Hepatocyte (in vitro differentiated cells): Measurements from ENCODE around the gene CARMIL3. TPM values are rescaled to one million over a fixed set of nuclear protein-coding genes. Genes with fewer than 3 reads are reported as not detected.

Experiments
- DNase-seq: peaks from one replicate; pipeline ENCODE4 v3.0.0-alpha.2; 2016; ENCODE audit warnings: low spot score
- H2AFZ ChIP-seq: fragments of 200-600 bp; sonication (generic); 2 replicates; pipeline ENCODE4 v1.6.0; 2016; ENCODE audit warnings: antibody characterized with exemption, mild to moderate bottlenecking
- H3K27ac ChIP-seq: fragments of 200-600 bp; sonication (generic); 2 replicates; pipeline ENCODE4 v1.5.1; 2016; ENCODE audit warnings: mild to moderate bottlenecking
- H3K27me3 ChIP-seq: fragments of 200-600 bp; sonication (generic); 2 replicates; pipeline ENCODE4 v1.6.1; 2016
- H3K36me3 ChIP-seq: fragments of 200-600 bp; sonication (generic); replicated peaks from 2 replicates; pipeline ENCODE4 v1.5.1; 2016; ENCODE audit warnings: low read depth; ENCODE audit not compliant: insufficient read depth
- H3K4me1 ChIP-seq: fragments of 200-600 bp; sonication (generic); 2 replicates; pipeline ENCODE4 v1.5.1; 2016; ENCODE audit warnings: mild to moderate bottlenecking, moderate library complexity; ENCODE audit not compliant: insufficient read depth
- H3K4me2 ChIP-seq: fragments of 200-600 bp; sonication (generic); 2 replicates; pipeline ENCODE4 v1.6.0; 2016
- H3K4me3 ChIP-seq: fragments of 200-600 bp; sonication (generic); 2 replicates; pipeline ENCODE4 v1.5.1; 2016; ENCODE audit warnings: mild to moderate bottlenecking
- H3K79me2 ChIP-seq: fragments of 200-600 bp; sonication (generic); 2 replicates; pipeline ENCODE4 v1.6.0; 2017; ENCODE audit warnings: mild to moderate bottlenecking
- H3K9me2 ChIP-seq: fragments of 200-600 bp; sonication (generic); replicated peaks from 2 replicates; pipeline ENCODE4 v1.6.0; 2017; ENCODE audit warnings: mild to moderate bottlenecking; ENCODE audit not compliant: insufficient read depth
- H3K9me3 ChIP-seq: fragments of 200-600 bp; sonication (generic); 2 replicates; pipeline ENCODE4 v1.5.1; 2016; ENCODE audit warnings: low read depth, mild to moderate bottlenecking
- H4K20me1 ChIP-seq: fragments of 200-600 bp; sonication (generic); 2 replicates; pipeline ENCODE4 v1.6.0; 2016; ENCODE audit warnings: mild to moderate bottlenecking; ENCODE audit not compliant: insufficient read depth, poor library complexity, severe bottlenecking
- EZH2 ChIP-seq: fragments of 200-600 bp; sonication (generic); IDR thresholded peaks from 2 replicates; pipeline ENCODE4 v1.6.1; 2016; ENCODE audit warnings: antibody characterized with exemption, mild to moderate bottlenecking, borderline replicate concordance
- EZH2phosphoT487 ChIP-seq: fragments of 200-600 bp; sonication (generic); IDR thresholded peaks from one replicate; pipeline ENCODE4 v1.6.1; 2018; ENCODE audit warnings: antibody characterized with exemption, mild to moderate bottlenecking, low read depth, moderate library complexity; ENCODE audit not compliant: unreplicated experiment, severe bottlenecking
- WGBS: methylation state at CpG from one replicate; pipeline ENCODE4 v1.1.6; 2016; ENCODE audit warnings: low lambda C conversion rate; ENCODE audit errors: missing lambda C conversion rate; 5-methylcytosine and 5-hydroxymethylcytosine counted together
- polyA plus RNA-seq: library from polyadenylated mRNA; unstranded; fragments of >200 nt; fragmentation: Nextera tagmentation; extraction: Ambion mirVana; gene quantifications from 2 replicates; pipeline ENCODE4 v1.2.1, GENCODE V29; 2016
- total RNA-seq: library from RNA; depleted of rRNA; stranded (reverse); fragments of >200 nt; gene quantifications from 2 replicates; pipeline ENCODE4 v1.2.3, GENCODE V29; 2014
- TF ChIP-seq, protein P1 (sequence below): fragments of 200-600 bp; sonication (generic); IDR thresholded peaks from 2 replicates; pipeline ENCODE4 v1.5.1; 2016; ENCODE audit warnings: antibody characterized with exemption, mild to moderate bottlenecking; ENCODE audit not compliant: poor library complexity

Gene CARMIL3
- total and polyA plus RNA-seq, 2 experiments from 2014 or later = 0.37 TPM; not detected in 1

DNA sequence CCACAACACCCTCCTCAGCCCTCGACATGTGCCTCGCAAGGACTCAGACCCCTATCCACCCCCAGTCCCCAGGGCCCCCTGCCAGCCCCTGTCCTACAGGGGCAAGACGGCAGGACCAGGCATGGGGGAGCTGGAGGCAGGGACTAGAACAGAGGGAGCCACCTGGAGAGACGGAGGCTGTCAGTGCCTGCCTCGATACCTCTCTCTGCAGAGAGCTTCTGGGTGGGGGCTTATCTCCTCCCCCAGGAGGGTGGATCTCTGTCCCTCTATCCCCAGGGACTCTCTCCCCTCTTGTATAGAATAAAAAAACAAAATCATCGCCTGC lies 17.6 kb downstream of the CARMIL3 start:
- TF ChIP-seq EZH2phosphoT487 (no peak), EZH2 (no peak)
- TF ChIP-seq, protein P1, sequence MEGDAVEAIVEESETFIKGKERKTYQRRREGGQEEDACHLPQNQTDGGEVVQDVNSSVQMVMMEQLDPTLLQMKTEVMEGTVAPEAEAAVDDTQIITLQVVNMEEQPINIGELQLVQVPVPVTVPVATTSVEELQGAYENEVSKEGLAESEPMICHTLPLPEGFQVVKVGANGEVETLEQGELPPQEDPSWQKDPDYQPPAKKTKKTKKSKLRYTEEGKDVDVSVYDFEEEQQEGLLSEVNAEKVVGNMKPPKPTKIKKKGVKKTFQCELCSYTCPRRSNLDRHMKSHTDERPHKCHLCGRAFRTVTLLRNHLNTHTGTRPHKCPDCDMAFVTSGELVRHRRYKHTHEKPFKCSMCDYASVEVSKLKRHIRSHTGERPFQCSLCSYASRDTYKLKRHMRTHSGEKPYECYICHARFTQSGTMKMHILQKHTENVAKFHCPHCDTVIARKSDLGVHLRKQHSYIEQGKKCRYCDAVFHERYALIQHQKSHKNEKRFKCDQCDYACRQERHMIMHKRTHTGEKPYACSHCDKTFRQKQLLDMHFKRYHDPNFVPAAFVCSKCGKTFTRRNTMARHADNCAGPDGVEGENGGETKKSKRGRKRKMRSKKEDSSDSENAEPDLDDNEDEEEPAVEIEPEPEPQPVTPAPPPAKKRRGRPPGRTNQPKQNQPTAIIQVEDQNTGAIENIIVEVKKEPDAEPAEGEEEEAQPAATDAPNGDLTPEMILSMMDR = no peak
- no peaks in the 10 kb centered on the region for H4K20me1 ChIP-seq
- no peak overlapping the region for H2AFZ ChIP-seq
- H3K4me2 ChIP-seq = no peak overlapping the region
- peaks cover 4% of the 10 kb centered on the region for H3K4me1 ChIP-seq
- H3K79me2 ChIP-seq = no peaks in the 10 kb centered on the region
- DNase-seq = no peak
- peaks cover 3% of the 10 kb centered on the region for H3K27me3 ChIP-seq
- WGBS = 94% methylated on average over 6 of the region's 6 CpGs
- no peaks in the 10 kb centered on the region for H3K9me2 ChIP-seq
- H3K36me3 ChIP-seq = no peaks in the 10 kb centered on the region
- no peaks in the 10 kb centered on the region for H3K9me3 ChIP-seq
- no peak overlapping the region for H3K27ac ChIP-seq
- H3K4me3 ChIP-seq = no peak overlapping the region

DNA sequence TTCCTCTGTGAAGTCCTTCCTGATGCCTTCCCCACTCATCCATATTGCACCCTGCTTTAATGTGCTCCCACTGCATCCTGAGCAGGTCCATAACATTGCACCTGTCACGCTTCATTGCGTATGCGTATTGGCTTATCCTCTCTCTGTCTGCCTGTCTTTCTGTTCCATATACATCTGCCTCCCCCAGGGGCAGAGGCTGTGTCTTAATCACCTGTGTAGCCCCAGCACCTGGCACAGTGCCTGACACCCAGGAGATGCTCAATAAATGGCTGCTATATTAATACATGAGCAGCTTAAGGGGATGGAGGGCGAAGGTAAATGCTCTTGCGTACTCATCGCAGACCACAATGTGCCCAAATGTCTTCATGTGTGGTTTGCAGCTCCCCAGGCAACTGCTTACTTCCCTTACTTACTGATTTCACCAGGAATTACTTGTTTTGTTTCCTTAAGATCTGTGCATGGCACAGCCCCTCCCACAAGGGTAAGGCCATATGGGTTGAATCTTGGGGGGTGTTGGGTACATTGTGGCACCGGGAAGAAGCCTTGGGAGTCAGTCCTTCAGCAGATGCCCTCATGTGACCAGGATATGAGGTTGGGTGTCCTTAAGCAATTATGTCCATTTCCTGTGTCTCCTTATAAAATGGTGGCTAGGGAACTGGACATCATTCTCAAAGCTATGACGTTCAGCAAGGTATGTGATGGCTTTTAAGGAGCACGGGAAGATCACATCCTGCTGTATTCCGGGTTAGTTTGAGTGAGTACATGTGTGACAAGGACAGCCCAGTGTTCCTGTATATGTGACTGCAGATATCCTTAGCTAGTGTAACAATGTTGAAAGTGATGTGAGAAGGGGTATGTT lies 18.7 kb downstream of the CARMIL3 start:
- no peaks in the 10 kb centered on the region for H3K36me3 ChIP-seq
- TF ChIP-seq, protein P1 = no peak
- TF ChIP-seq EZH2phosphoT487 = no peak
- DNase-seq = no peak
- no peaks in the 10 kb centered on the region for H3K79me2 ChIP-seq
- WGBS = 87% methylated on average over 10 of the region's 10 CpGs
- peaks cover 3% of the 10 kb centered on the region for H3K27me3 ChIP-seq
- no peak overlapping the region for H3K4me3 ChIP-seq
- no peak overlapping the region for H3K4me2 ChIP-seq
- H3K4me1 ChIP-seq = peaks cover 4% of the 10 kb centered on the region
- H3K9me3 ChIP-seq = no peaks in the 10 kb centered on the region
- no peaks in the 10 kb centered on the region for H4K20me1 ChIP-seq
- no peaks in the 10 kb centered on the region for H3K9me2 ChIP-seq
- no peak overlapping the region for H3K27ac ChIP-seq
- no peak overlapping the region for H2AFZ ChIP-seq

DNA sequence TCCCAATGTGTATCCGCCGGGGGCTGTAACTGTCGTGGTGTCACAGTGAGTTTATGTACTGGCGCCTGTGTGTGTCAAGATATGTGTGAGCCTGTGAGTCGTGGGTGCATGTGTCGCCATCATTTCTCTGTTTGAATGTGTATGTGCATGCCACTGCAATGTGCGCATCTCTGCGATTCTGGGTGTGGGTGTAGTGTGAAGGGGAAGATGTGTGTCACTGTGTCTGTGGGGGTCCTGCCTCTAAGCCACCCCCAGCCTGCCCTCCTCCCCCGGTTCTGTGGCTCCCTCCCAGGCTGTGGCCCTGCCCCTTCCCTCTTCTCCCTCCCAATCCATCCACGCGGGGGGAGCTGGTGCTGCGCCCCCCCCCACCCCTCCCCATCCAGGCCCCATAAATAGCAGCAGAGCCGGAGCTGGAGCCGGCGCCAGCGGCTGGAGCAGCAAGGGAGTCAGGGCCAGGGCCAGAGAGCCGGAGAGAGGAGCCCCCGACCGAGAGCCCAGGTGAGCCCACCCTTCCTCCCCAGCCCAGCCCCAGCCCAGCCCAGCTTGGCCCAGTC lies 19.4 kb downstream of the CARMIL3 start, which contains the start of gene CPNE6:
Gene CPNE6, plus strand, starts transcription at position 419 of the 554 bp plus-strand sequence. CDS start 1,375 bp downstream, outside the sequence.
- peaks cover 4% of the 10 kb centered on the region for H3K4me1 ChIP-seq
- no peaks in the 10 kb centered on the region for H3K79me2 ChIP-seq
- 89% methylated on average over 12 of the region's 19 CpGs for WGBS
- no peaks in the 10 kb centered on the region for H4K20me1 ChIP-seq
- DNase-seq = no peak
- H3K4me2 ChIP-seq = no peak within 1 kb of the TSS
- no peaks in the 10 kb centered on the region for H3K9me3 ChIP-seq
- no peaks in the 10 kb centered on the region for H3K36me3 ChIP-seq
- TF ChIP-seq EZH2phosphoT487 = no peak
- TF ChIP-seq, protein P1 = no peak
- no peak for TF ChIP-seq EZH2
- H3K27ac ChIP-seq = no peak within 1 kb of the TSS
- no peak within 1 kb of the TSS for H2AFZ ChIP-seq
- H3K4me3 ChIP-seq = no peak within 1 kb of the TSS
- H3K9me2 ChIP-seq = no peaks in the 10 kb centered on the region
- H3K27me3 ChIP-seq = peaks cover 3% of the 10 kb centered on the region
